Prostate gland (tissue), 2 donors: Measurements from ENCODE around the gene TBX4. TPM values are rescaled to one million over a fixed set of nuclear protein-coding genes. Genes with fewer than 3 reads are reported as not detected.

Experiments
- DNase-seq: peaks from one replicate; pipeline ENCODE4 v3.0.0-alpha.2; 2019; ENCODE audit warnings: low spot score
- H3K27ac ChIP-seq, 2 donors: fragments of 200-600 bp; sonication (generic); 2 replicates each; pipeline ENCODE4 v1.5.1; 2017 to 2019
- H3K27me3 ChIP-seq: fragments of 200-600 bp; sonication (generic); replicated peaks from 2 replicates; pipeline ENCODE4 v1.5.1; 2019; ENCODE audit not compliant: insufficient read depth
- H3K36me3 ChIP-seq, 2 donors: fragments of 200-600 bp; sonication (generic); 1 replicate in 1 of 2; 2 replicates in 1 of 2; pipeline versions ENCODE4 v1.5.1 to v1.8.1; 2017 to 2019
- H3K4me1 ChIP-seq: fragments of 200-600 bp; sonication (generic); replicated peaks from 2 replicates; pipeline ENCODE4 v1.5.1; 2019
- H3K4me3 ChIP-seq, 2 donors: fragments of 200-600 bp; sonication (generic); 2 replicates each; pipeline ENCODE4 v1.5.1; 2017 to 2019
- H3K9me3 ChIP-seq: fragments of 200-600 bp; sonication (generic); 2 replicates; pipeline ENCODE4 v1.5.1; 2017
- CTCF ChIP-seq, 4 experiments: fragments of 200-600 bp in 2 of 4; fragments of 450-650 bp in 2 of 4; sonication (generic) in 2 of 4; IDR thresholded peaks; 1 replicate in 3 of 4; 2 replicates in 1 of 4; pipeline ENCODE4 v1.5.1; 2016 to 2019; ENCODE audit warnings: antibody characterized with exemption in 4 of 4, mild to moderate bottlenecking in 2 of 4, moderate library complexity in 2 of 4
- POLR2A ChIP-seq: fragments of 450-650 bp; IDR thresholded peaks from one replicate; pipeline ENCODE4 v1.6.1; 2016; ENCODE audit warnings: antibody characterized with exemption, mild to moderate bottlenecking
- POLR2AphosphoS5 ChIP-seq: sonication (generic); formaldehyde crosslinking; IDR thresholded peaks from one replicate; pipeline ENCODE4 v1.6.1; 2017; ENCODE audit warnings: antibody characterized with exemption
- WGBS: methylation state at CpG from one replicate; pipeline ENCODE4 v1.1.5; 2018; 5-methylcytosine and 5-hydroxymethylcytosine counted together
- intact Hi-C: fragments of 100-400 bp; cut with DNase I; formaldehyde crosslinking; loops from one replicate; pipeline ENCODE4 v1.14.2; 2022
- total RNA-seq, 2 donors: library from RNA; depleted of rRNA; stranded (reverse); fragments of >200 nt; gene quantifications; one replicate each; pipeline ENCODE4 v1.1.0, GENCODE V29; 2016

Gene TBX4
- total RNA-seq, 2 donors from 2014 or later: 3.5 to 5.0 TPM

- H3K27me3 ChIP-seq: peaks cover 32% of the 10 kb centered on the region
- no peak overlapping the region for H3K4me3 ChIP-seq
- intact Hi-C loops: loop anchor here (5.0 kb wide), 2 partner anchors 34 to 46 kb away; no protein-coding TSS in a partner anchor
- H3K9me3 ChIP-seq: no peaks in the 10 kb centered on the region
- H3K4me1 ChIP-seq: no peaks in the 10 kb centered on the region
- peak overlapping the region in 1 of 2 donors; percentile 21 for H3K27ac ChIP-seq
- DNase-seq: no peak
- H3K36me3 ChIP-seq: no peaks in the 10 kb centered on the region
- WGBS: 52% methylated on average over 14 of the region's 14 CpGs
- TF ChIP-seq POLR2A (no peak), POLR2AphosphoS5 (no peak), CTCF (IDR thresholded peaks at IDR 0.05) (no peak)
Measured at GRCh38 chr17:61458000-61458399, 5.8 kb downstream of the TBX4 start.

- no peak for DNase-seq
- intact Hi-C loops: loop anchor here (5.0 kb wide), 2 partner anchors 34 to 46 kb away; no protein-coding TSS in a partner anchor
- TF ChIP-seq POLR2A: no peak
- no peak for TF ChIP-seq CTCF (IDR thresholded peaks at IDR 0.05)
- TF ChIP-seq POLR2AphosphoS5: no peak
- H3K27ac ChIP-seq: no peak overlapping the region
- no peaks in the 10 kb centered on the region for H3K9me3 ChIP-seq
- 68% methylated on average over 5 of the region's 5 CpGs for WGBS
- H3K4me1 ChIP-seq: no peaks in the 10 kb centered on the region
- no peak overlapping the region for H3K4me3 ChIP-seq
- H3K27me3 ChIP-seq: peaks cover 34% of the 10 kb centered on the region
- no peaks in the 10 kb centered on the region for H3K36me3 ChIP-seq
Measured at GRCh38 chr17:61458421-61459141, 6.4 kb downstream of the TBX4 start.

GRCh38 chr17:61459142-61459809, 7.1 kb downstream of the TBX4 start:
- no peak overlapping the region for H3K4me3 ChIP-seq
- no peak for DNase-seq
- H3K27me3 ChIP-seq: peaks cover 32% of the 10 kb centered on the region
- TF ChIP-seq POLR2A: no peak
- no peak for TF ChIP-seq POLR2AphosphoS5
- TF ChIP-seq CTCF (IDR thresholded peaks at IDR 0.05): no peak
- no peak overlapping the region for H3K27ac ChIP-seq
- intact Hi-C loops: loop anchor here (5.0 kb wide), 2 partner anchors 33 to 47 kb away; no protein-coding TSS in a partner anchor
- no peaks in the 10 kb centered on the region for H3K4me1 ChIP-seq
- H3K36me3 ChIP-seq: no peaks in the 10 kb centered on the region
- no peaks in the 10 kb centered on the region for H3K9me3 ChIP-seq
- 91% methylated on average over 4 of the region's 4 CpGs for WGBS

GRCh38 chr17:61459939-61460718, 7.9 kb downstream of the TBX4 start:
- no peaks in the 10 kb centered on the region for H3K4me1 ChIP-seq
- H3K27me3 ChIP-seq: peaks cover 25% of the 10 kb centered on the region
- TF ChIP-seq CTCF (IDR thresholded peaks at IDR 0.05): no peak
- TF ChIP-seq POLR2AphosphoS5: no peak
- TF ChIP-seq POLR2A: no peak
- no peak overlapping the region for H3K4me3 ChIP-seq
- DNase-seq: no peak
- H3K36me3 ChIP-seq: no peaks in the 10 kb centered on the region
- WGBS: 72% methylated on average over 9 of the region's 9 CpGs
- H3K27ac ChIP-seq: no peak overlapping the region
- no peaks in the 10 kb centered on the region for H3K9me3 ChIP-seq
- intact Hi-C loops: loop anchor here (5.0 kb wide), 2 partner anchors 32 to 48 kb away; no protein-coding TSS in a partner anchor
